GM21786 (cell line): ENCODE results near the gene CRAT.

ENCODE experiments used
- ATAC-seq: cut with Tn5 transposase; IDR thresholded peaks from one replicate; pipeline ENCODE4 v1.9.1; 2021; ENCODE audit not compliant: unreplicated experiment

CRAT gene

DNA sequence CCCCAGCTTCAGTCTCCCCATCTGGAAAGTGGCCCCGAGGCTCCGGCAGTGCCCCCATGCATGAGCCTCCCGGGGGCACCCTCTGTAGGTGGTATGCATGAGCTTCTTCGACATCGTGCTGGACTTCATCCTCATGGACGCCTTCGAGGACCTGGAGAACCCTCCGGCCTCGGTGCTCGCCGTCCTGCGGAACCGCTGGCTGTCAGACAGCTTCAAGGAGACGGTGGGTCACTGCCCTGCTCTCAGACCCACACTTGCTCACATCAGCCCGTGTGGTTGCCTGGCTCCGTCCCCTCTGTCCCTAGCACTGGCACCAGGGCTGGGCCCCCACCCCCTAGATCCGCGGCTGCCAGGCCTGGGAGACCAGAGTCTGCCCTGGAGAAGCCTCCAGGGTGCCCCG, 42.5 kb downstream of the CRAT start:
- no peak for ATAC-seq

DNA sequence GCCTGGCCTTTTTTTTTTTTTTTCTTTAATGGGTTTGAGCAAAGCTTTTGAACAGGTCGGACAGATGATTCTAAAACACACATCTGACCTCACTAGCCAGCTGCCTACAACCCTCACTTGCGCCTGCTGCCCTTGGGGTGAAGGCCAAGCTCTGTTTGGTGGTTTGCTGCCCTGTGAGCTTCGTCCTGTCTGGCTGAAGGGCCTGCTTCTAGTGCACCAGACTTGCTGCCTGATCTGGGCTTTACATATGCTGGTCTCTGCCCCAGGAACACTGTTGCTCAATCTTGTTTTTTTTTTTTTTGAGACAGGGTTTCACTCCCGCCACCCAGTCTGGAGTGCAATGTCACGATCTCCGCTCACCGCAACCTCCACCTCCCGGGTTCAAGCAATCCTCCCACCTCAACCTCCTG, 46.1 kb downstream of the CRAT start:
- no peak for ATAC-seq

DNA sequence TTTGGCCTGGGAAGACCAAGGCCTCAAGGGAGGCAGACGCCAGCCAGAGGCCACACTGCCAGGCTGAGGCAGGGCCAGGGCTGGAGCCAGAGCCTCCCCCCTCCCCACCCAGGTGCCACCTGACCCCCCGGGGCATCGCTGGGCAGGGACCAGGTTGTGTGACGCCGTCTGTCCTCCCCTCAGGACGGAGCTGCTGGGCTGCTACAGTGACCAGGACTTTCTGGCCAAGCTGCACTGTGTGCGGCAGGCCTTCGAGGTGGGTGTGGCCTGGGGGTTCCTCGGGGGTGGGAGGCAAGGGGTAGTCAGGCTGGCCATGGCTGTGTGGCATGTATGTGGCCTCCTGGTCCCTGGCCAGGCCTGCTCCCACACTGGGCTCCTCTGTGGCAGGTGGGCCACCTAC, 47.5 kb downstream of the CRAT start:
- no peak for ATAC-seq

DNA sequence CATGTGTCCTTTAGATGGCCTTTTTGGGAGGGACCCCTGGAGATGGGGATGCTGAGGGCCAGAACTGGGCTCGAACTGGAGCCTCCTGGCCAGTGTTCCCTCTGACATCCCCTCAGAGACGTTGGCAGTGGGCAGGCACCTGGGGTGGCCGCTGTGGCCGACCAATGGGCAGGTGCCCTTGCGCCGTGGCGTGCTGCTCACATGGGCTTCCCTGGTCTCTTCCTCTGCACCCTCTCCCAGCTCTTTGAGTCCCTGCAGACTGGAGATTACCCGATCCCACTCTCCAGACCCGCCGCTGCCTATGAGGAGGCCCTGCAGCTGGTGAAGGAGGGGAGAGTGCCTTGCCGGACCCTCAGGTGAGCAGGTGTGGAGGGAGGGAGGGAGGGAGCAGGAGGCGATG, 49.6 kb downstream of the CRAT start:
- ATAC-seq = no peak

DNA sequence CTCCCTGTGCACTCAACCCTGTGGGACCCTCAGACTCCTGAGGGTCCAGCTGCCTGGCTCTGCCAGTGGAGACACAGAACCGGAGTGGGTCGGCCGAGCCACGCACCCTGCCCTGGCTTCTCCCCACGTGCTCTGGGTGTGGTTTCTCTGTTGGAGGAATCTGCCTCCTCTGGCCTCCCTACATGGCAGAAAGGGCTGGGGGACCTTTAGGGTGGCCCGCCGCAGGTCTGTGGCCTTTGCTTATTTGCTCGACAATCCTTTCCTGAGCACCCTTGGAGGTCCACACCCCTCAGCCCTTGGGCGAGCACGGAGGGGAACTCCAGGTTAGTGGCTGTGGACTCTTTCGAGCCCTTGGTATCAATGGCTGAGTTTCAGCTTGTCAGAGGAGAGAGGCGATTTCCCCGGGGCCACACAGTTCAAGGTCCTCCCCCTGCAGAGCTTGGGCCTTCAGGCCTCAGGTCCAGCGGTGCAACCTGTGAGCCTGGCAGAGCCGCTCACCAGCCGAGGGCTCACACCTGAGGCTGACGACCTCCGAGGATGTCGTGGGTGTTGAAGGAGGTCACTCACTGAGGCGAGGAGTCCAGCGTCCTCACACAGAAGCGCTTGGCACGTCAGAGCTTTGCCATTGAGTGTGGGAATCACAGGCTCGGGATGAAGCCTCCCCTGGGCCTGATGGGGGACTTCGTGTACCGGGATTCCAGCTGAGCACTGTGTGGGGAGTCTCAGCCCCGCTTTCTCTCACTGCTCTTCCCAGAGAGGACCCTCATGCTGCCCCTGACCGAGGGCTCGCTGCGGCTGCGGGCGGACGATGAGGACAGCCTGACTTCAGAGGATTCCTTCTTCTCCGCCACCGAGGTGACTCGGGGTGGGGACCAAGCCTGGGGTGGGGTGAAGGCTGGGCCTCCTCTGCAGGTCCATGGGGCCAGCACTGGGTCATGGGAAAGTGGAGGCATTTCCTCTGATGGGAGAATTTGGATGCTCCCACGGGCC, 50.5 kb downstream of the CRAT start:
- no peak for ATAC-seq

DNA sequence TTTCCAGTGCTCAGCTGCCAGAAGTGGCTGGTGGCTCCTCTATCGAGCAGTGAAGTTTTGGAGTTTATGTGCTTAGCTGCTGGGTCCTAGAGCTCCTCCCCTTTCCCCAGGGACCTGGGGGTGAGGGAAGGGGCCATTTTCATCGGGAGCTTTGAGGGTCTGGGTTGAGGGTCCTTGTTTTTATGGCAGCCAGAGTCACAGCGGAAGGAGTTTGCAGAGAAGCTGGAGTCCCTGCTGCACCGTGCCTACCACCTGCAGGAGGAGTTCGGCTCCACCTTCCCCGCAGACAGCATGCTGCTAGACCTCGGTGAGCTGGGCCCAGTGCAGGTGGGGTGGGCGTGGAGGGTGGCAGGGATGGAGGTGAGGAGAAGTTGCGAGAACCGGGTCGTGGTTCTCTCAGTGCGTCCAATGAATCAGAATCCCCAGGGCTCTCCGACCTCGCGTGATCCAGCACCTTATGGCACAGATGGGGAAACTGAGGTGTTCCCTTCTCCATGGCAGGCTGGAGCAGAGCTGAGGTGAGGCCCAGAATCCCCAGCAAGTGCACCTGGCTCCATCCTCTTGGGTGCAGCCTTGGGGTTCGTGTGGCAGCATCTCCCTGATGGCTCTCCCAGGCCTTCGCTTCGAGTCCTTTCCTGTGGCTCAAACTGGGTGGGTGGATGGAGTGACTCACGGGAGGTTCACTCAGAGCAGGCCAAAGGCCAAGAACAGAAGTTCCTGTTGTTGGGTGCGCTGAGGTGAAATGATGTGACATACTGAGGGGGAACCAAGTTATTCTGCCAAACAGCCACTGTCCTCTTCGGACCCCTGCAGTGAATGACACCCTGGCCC, 51.4 kb downstream of the CRAT start:
- ATAC-seq = no peak

DNA sequence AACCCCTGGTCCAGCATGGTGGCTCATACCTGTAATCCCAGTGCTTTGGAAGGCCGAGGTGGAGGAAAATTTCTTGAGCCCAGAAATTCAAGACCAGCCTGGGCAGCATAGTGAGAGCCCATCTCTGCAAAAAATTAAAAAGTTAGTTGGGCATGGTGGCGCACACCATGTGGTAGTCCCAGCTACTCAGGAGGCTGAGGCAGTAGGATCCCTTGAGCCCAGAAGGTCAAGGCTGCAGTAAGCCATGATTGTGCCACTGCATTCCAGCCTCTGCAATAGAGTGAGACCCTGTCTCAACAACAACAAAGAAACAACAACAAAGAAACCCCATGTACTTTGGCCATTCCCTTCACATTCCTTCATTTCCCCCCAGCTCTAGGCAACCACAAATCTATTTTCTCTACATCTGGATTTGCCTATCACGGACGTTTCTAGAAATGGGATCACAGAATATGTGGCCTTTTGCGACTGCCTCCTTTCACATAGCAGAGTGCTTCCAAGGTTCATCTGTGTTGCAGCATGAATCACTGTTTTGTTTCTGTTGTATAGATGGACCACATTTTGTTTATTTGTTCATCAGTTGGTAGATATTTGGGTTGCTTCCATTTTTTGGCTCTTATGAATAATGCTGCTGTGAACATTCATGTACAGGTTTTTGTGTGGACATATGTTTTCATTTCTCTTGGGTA, 56.3 kb downstream of the CRAT start:
- ATAC-seq = no peak

DNA sequence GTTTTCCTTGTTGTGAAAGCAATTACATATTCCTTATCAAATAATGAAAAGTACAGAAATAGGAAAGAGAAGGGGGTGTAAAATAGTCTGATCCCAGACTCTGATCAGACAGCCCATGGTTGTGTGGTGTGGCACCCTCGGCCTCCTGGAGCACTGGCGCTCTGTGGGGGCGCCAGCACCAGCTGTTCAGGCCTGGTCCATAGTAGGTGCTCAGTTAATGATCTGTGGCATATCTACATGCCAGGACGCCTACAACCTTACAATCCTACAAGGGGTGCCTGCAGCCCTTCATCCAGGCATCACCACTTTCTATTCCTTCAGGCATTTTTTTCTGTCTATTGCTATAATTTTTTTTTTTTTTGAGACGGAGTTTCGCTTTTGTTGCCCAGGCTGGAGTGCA, 57.6 kb downstream of the CRAT start:
- no peak for ATAC-seq

DNA sequence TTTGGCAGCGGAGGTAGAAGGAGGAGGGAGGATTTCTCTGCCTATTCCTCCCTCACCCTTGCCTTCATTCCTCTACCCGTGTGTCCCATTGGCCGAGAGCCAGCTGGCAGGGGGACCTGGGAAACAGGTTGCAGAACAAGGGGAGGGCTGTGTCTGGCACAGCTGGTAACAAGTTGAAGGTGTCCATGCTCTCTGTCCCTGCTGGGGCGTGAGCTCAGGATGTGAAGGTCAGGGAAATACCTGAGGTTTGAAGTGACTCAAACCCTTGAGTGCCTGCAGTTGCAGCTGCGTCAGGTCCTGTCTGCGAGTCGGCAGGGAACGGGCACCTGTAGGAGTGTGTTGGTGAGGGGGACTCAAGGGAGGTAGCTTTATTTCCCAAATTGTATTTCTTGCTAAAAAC, 58.0 kb downstream of the CRAT start:
- no peak for ATAC-seq
